A549 (cell line): ENCODE measurements around the gene C4orf46. TPM values are rescaled to one million over a fixed set of nuclear protein-coding genes. Genes with fewer than 3 reads are reported as not detected.

ENCODE experiments used
- ATAC-seq, 2 experiments: fragments of 200-7000 bp in 1 of 2; fragments of >200 bp in 1 of 2; cut with Nextera tagmentation in 1 of 2; cut with Tn5 transposase in 1 of 2; 3 replicates each; pipeline versions ENCODE4 v1.8.0 to v1.9.1; 2018 to 2020; ENCODE audit warnings: mild to moderate bottlenecking in 1 of 2, moderate library complexity in 1 of 2
- CTCF ChIA-PET: fragments of 300-600 bp; sonication (Branson Sonifier 250); formaldehyde crosslinking; extraction: SDS; loops from one replicate; lab custom pipeline; 2021; ENCODE audit warnings: antibody characterized with exemption, inconsistent platforms; lab: Yijun Ruan, JAX
- POLR2A ChIA-PET: fragments of 350-600 bp; formaldehyde crosslinking; extraction: SDS; loops from one replicate; lab custom pipeline; 2021; ENCODE audit warnings: antibody characterized with exemption, inconsistent platforms; lab: Yijun Ruan, JAX
- DNase-seq, 2 experiments: peaks; one replicate each; pipeline versions ENCODE4 v3.0.0 to v3.0.0-alpha.2; 2011 to 2016; ENCODE audit warnings: low read depth in 1 of 2, low spot score in 1 of 2
- FAIRE-seq: peaks from 2 replicates; lab custom pipeline; 2011; peaks lifted over from hg19 to GRCh38; lab: Jason Lieb, UNC
- H3K27ac ChIP-seq, 2 experiments: fragments of >200 bp; sonication (Bioruptor Twin); formaldehyde crosslinking; 3 replicates each; pipeline ENCODE4 v1.5.1; 2016 to 2017
- H3K4me1 ChIP-seq: fragments of >200 bp; sonication (Bioruptor Twin); formaldehyde crosslinking; 3 replicates; pipeline ENCODE4 v1.6.1; 2016
- H3K4me2 ChIP-seq: fragments of >200 bp; sonication (Bioruptor Twin); formaldehyde crosslinking; 3 replicates; pipeline ENCODE4 v1.6.1; 2016
- H3K4me3 ChIP-seq: fragments of >200 bp; sonication (Bioruptor Twin); formaldehyde crosslinking; 3 replicates; pipeline ENCODE4 v1.5.1; 2016
- H3K9me3 ChIP-seq: fragments of >200 bp; sonication (Bioruptor Twin); formaldehyde crosslinking; 3 replicates; pipeline ENCODE4 v1.6.1; 2016
- ATOH8 ChIP-seq: fragments of 250-450 bp; sonication (Bioruptor Pico); IDR thresholded peaks from 2 replicates; pipeline ENCODE4 v1.5.0; 2020; ENCODE audit warnings: low read depth, mild to moderate bottlenecking, moderate library complexity
- CEBPB ChIP-seq, 2 experiments: fragments of >200 bp in 1 of 2; sonication (Bioruptor Twin) in 1 of 2; formaldehyde crosslinking in 1 of 2; IDR thresholded peaks; 2 replicates each; pipeline ENCODE4 v1.6.1; 2012 to 2016
- CHD4 ChIP-seq: fragments of 200-600 bp; sonication (generic); IDR thresholded peaks from 2 replicates; pipeline ENCODE4 v1.6.1; 2016; ENCODE audit warnings: antibody characterized with exemption, mild to moderate bottlenecking, borderline replicate concordance
- EP300 ChIP-seq, 2 experiments: fragments of >200 bp; sonication (Bioruptor Twin); formaldehyde crosslinking; IDR thresholded peaks; 2 replicates in 1 of 2; 3 replicates in 1 of 2; pipeline ENCODE4 v1.6.1; 2016 to 2017
- FOXS1 ChIP-seq: fragments of 250-450 bp; sonication (Bioruptor Pico); IDR thresholded peaks from 2 replicates; pipeline ENCODE4 v1.5.0; 2020; ENCODE audit warnings: mild to moderate bottlenecking, moderate library complexity
- HDAC2 ChIP-seq: fragments of 200-600 bp; sonication (generic); IDR thresholded peaks from 2 replicates; pipeline ENCODE4 v1.6.1; 2016
- HES2 ChIP-seq: fragments of >200 bp; sonication (Bioruptor Twin); formaldehyde crosslinking; IDR thresholded peaks from 2 replicates; pipeline ENCODE4 v1.6.1; 2016
- KDM1A ChIP-seq: fragments of 200-600 bp; sonication (generic); IDR thresholded peaks from 2 replicates; pipeline ENCODE4 v1.6.1; 2016; ENCODE audit warnings: low read depth, mild to moderate bottlenecking
- MAFK ChIP-seq: fragments of 450-650 bp; IDR thresholded peaks from 2 replicates; pipeline ENCODE4 v1.6.1; 2014; ENCODE audit not compliant: partially characterized antibody
- MAX ChIP-seq: IDR thresholded peaks from 2 replicates; pipeline ENCODE4 v1.6.1; 2012
- MYC ChIP-seq: IDR thresholded peaks from 2 replicates; pipeline ENCODE4 v1.6.1; 2012; ENCODE audit warnings: mild to moderate bottlenecking, inconsistent platforms, low read length, improper control_type of control experiment, borderline replicate concordance
- NFE2L2 ChIP-seq: fragments of 150-350 bp; conservative IDR thresholded peaks from 2 replicates; pipeline ENCODE4 v1.6.1; 2014; ENCODE audit warnings: low read length
- NR3C1 ChIP-seq: fragments of >200 bp; sonication (Bioruptor Twin); formaldehyde crosslinking; IDR thresholded peaks from 3 replicates; pipeline ENCODE4 v1.6.1; 2017
- PBX3 ChIP-seq: IDR thresholded peaks from 2 replicates; pipeline ENCODE4 v1.6.1; 2012
- POLR2A ChIP-seq: IDR thresholded peaks from 2 replicates; pipeline ENCODE4 v1.6.1; 2012; ENCODE audit warnings: mild to moderate bottlenecking, low read length
- POLR2AphosphoS2 ChIP-seq: conservative IDR thresholded peaks from 2 replicates; pipeline ENCODE4 v1.6.1; 2012; ENCODE audit warnings: low read length, improper control_type of control experiment, inconsistent platforms
- RAD21 ChIP-seq, 2 experiments: fragments of >200 bp in 1 of 2; sonication (Bioruptor Twin) in 1 of 2; formaldehyde crosslinking in 1 of 2; IDR thresholded peaks in 1 of 2; conservative IDR thresholded peaks in 1 of 2; 2 replicates in 1 of 2; 3 replicates in 1 of 2; pipeline ENCODE4 v1.6.1; 2012 to 2018; ENCODE audit warnings: inconsistent platforms in 1 of 2
- RFX5 ChIP-seq: fragments of 450-650 bp; IDR thresholded peaks from 2 replicates; pipeline ENCODE4 v1.7.1; 2014; ENCODE audit warnings: antibody characterized with exemption, mild to moderate bottlenecking, moderate library complexity
- TFCP2L1 ChIP-seq: fragments of 250-450 bp; sonication (Bioruptor Pico); IDR thresholded peaks from 2 replicates; pipeline ENCODE4 v1.5.0; 2021; ENCODE audit warnings: mild to moderate bottlenecking
- ZFP36 ChIP-seq: fragments of 450-650 bp; IDR thresholded peaks from 2 replicates; pipeline ENCODE4 v1.6.1; 2014; ENCODE audit warnings: borderline replicate concordance; ENCODE audit not compliant: partially characterized antibody
- ZNF302 ChIP-seq: fragments of 250-450 bp; sonication (Bioruptor Pico); IDR thresholded peaks from 2 replicates; pipeline ENCODE4 v1.9.0; 2021; ENCODE audit warnings: inconsistent platforms, mild to moderate bottlenecking, moderate library complexity
- whole genome bisulfite sequencing: methylation state at CpG from one replicate; pipeline ENCODE4 v1.1.6; 2017; ENCODE audit errors: missing lambda C conversion rate; 5-methylcytosine and 5-hydroxymethylcytosine counted together
- polyA plus RNA-seq, 4 experiments: library from polyadenylated mRNA; depleted of rRNA in 3 of 4; stranded (reverse); fragments of >200 nt; fragmentation: RNase III in 1 of 4; extraction: RNeasy Plus Mini Kit Qiagen cat#74134 plus additional on column Dnase treatment in 1 of 4; gene quantifications; 2 replicates in 3 of 4; 3 replicates in 1 of 4; pipeline ENCODE4 v1.2.3, GENCODE V29; 2011 to 2017
- TF ChIP-seq, protein P1 (sequence below): IDR thresholded peaks from 2 replicates; pipeline ENCODE4 v1.6.1; 2012; ENCODE audit warnings: low read depth, borderline replicate concordance
- TF ChIP-seq, protein P2 (sequence below): fragments of 250-450 bp; sonication (Bioruptor Pico); IDR thresholded peaks from 2 replicates; pipeline ENCODE4 v1.5.0; 2021; ENCODE audit warnings: mild to moderate bottlenecking, moderate library complexity, borderline replicate concordance
- TF ChIP-seq, protein P3 (sequence below): fragments of 450-650 bp; IDR thresholded peaks from 2 replicates; pipeline ENCODE4 v1.6.1; 2014; ENCODE audit warnings: antibody characterized with exemption

C4orf46 gene
- polyA plus RNA-seq, 2 of the 4 experiments (the other 2 are of a cell fraction) = 10.7 to 23.7 TPM

GRCh38 chr4:158704274-158704673 is 32.6 kb upstream of the C4orf46 start:
- no peak overlapping the region for H3K27ac ChIP-seq
- POLR2A ChIA-PET = no interaction called here
- DNase-seq = no peak
- no peaks in the 10 kb centered on the region for H3K9me3 ChIP-seq
- CTCF ChIA-PET = no interaction called here
- FAIRE-seq = no peak
- TF ChIP-seq, protein P1, sequence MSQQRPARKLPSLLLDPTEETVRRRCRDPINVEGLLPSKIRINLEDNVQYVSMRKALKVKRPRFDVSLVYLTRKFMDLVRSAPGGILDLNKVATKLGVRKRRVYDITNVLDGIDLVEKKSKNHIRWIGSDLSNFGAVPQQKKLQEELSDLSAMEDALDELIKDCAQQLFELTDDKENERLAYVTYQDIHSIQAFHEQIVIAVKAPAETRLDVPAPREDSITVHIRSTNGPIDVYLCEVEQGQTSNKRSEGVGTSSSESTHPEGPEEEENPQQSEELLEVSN = no peak
- no peak for TF ChIP-seq ZNF302 (CRISPR knock-in tag)
- no peak for TF ChIP-seq KDM1A
- TF ChIP-seq PBX3 = no peak
- H3K4me1 ChIP-seq = no peaks in the 10 kb centered on the region
- no peak for ATAC-seq
- 96% methylated on average over 4 of the region's 4 CpGs for WGBS
- H3K4me2 ChIP-seq = no peak overlapping the region
- no peak overlapping the region for H3K4me3 ChIP-seq

- Histone ChIP-seq H3K9me3 (no peaks in the 10 kb centered on the region), H3K4me1 (no peaks in the 10 kb centered on the region), H3K4me2 (no peak overlapping the region), H3K27ac (no peak overlapping the region), H3K4me3 (no peak overlapping the region)
- TF ChIP-seq MYC (no peak), NFE2L2 (no peak), ZNF302 (CRISPR knock-in tag) (no peak), MAFK (no peak), POLR2A (no peak), CEBPB (IDR thresholded peaks at IDR 0.05) (no peak)
- ChIA-PET POLR2A (no interaction called here), CTCF (no interaction called here)
- FAIRE-seq = no peak
- WGBS = 25% methylated on average over 1 of the region's 1 CpG
- no peak for DNase-seq
- ATAC-seq = no peak
Measured at GRCh38 chr4:158688813-158689212, 17.1 kb upstream of the C4orf46 start.

DNA sequence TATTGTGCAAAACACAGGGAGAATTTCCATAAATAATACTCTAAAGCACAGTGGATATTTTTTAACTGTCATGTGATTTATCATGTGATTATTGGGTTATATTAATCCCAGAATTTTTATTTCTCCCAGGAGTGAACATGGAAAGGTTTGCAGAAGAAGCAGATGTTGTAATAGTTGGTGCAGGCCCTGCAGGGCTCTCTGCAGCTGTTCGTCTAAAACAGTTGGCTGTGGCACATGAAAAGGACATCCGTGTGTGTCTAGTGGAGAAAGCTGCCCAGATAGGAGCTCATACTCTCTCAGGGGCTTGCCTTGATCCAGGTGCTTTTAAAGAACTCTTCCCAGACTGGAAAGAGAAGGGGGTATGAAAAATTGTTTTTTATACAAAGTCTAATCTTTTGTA is 10.4 kb upstream of the C4orf46 start:
- DNase-seq (no peak), ATAC-seq (no peak), FAIRE-seq (no peak)
- 75% methylated on average over 2 of the region's 2 CpGs for WGBS
- CTCF ChIA-PET = no interaction called here
- no peaks in the 10 kb centered on the region for H3K4me1 ChIP-seq
- H3K9me3 ChIP-seq = no peaks in the 10 kb centered on the region
- no peak overlapping the region for H3K27ac ChIP-seq
- no peak for TF ChIP-seq PBX3
- TF ChIP-seq HES2 = no peak
- no peak for TF ChIP-seq RFX5
- no peak for TF ChIP-seq RAD21 (conservative IDR thresholded peaks at IDR 0.05 in 1 of 2, IDR thresholded peaks at IDR 0.05 in 1 of 2)
- TF ChIP-seq TFCP2L1 (CRISPR knock-in tag) = no peak
- TF ChIP-seq POLR2AphosphoS2 = no peak
- no peak for TF ChIP-seq HDAC2
- no peak for TF ChIP-seq ATOH8
- TF ChIP-seq NFE2L2 = no peak
- TF ChIP-seq CHD4 = no peak
- no peak for TF ChIP-seq EP300 (IDR thresholded peaks at IDR 0.05)
- TF ChIP-seq, protein P2, sequence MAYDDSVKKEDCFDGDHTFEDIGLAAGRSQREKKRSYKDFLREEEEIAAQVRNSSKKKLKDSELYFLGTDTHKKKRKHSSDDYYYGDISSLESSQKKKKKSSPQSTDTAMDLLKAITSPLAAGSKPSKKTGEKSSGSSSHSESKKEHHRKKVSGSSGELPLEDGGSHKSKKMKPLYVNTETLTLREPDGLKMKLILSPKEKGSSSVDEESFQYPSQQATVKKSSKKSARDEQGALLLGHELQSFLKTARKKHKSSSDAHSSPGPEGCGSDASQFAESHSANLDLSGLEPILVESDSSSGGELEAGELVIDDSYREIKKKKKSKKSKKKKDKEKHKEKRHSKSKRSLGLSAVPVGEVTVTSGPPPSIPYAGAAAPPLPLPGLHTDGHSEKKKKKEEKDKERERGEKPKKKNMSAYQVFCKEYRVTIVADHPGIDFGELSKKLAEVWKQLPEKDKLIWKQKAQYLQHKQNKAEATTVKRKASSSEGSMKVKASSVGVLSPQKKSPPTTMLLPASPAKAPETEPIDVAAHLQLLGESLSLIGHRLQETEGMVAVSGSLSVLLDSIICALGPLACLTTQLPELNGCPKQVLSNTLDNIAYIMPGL (CRISPR knock-in tag) = no peak
- TF ChIP-seq MAX = no peak
- TF ChIP-seq, protein P3, sequence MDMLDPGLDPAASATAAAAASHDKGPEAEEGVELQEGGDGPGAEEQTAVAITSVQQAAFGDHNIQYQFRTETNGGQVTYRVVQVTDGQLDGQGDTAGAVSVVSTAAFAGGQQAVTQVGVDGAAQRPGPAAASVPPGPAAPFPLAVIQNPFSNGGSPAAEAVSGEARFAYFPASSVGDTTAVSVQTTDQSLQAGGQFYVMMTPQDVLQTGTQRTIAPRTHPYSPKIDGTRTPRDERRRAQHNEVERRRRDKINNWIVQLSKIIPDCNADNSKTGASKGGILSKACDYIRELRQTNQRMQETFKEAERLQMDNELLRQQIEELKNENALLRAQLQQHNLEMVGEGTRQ = no peak
- no peak for TF ChIP-seq NR3C1
- TF ChIP-seq FOXS1 (CRISPR knock-in tag) = no peak
- no peak for TF ChIP-seq ZFP36
- H3K4me2 ChIP-seq = no peak overlapping the region
- POLR2A ChIA-PET = no interaction called here
- no peak overlapping the region for H3K4me3 ChIP-seq
